Pons (tissue), 1 donor: Measurements from ENCODE around the gene NIT1.

Experiments used
- DNase-seq: peaks from one replicate; pipeline ENCODE4 v3.0.0-alpha.2; 2016; ENCODE audit warnings: low spot score

Gene NIT1

GRCh38 chr1:161083748-161084596 lies 33.9 kb upstream of the NIT1 start:
- no peak for DNase-seq

- no peak for DNase-seq
Observed at GRCh38 chr1:161084597-161084988, 33.3 kb upstream of the NIT1 start.

- no peak for DNase-seq
Observed at GRCh38 chr1:161085165-161085564, 32.7 kb upstream of the NIT1 start.

DNA sequence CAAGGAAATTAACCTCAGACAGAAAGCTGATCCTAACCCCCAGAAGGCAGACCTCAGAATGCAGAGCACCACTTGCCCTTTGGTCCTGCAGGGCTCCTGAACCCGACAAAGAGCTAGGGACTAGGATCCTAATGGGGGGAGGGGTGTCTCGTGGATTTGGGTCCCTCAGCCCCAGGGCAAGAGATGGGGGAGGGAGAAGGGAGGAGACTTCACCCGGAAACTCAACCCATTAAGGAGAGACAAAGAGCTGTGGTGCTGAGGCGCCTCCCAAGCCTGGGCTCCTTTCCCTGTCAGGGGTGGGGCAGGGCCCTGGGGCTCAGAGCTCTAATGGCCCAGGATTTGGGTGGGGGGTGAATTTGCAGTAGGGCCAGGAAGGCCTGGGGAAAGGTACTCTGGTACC lies 31.4 kb upstream of the NIT1 start:
- no peak for DNase-seq

GRCh38 chr1:161088587-161089110 lies 29.3 kb upstream of the NIT1 start:
- DNase-seq: no peak

- no peak for DNase-seq
Observed at GRCh38 chr1:161089251-161089924, 28.5 kb upstream of the NIT1 start, which contains the start of gene NECTIN4. TSS of gene NECTIN4 (minus strand) at chr1:161089558. CDS start at chr1:161089296, 262 bp downstream.

DNA sequence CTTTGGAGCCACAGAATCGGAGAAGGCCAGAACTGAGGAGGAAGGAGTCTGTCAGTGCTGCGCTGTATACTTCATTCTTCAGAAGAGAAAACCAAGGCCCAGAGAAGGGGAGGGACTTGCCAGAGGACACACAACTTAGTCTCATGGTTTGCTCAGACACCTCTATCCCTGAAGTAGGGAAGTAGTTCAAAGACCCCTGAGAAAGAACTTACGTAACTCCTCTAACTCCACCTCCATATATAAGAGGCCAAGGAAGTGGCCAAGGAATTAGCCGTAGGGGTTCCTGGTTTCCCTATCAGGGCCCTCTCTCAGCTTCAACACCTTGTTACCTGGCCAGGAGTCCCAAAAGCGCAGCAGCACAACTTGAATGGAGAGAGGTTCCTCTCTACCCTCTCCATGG lies 28.0 kb upstream of the NIT1 start:
- DNase-seq: no peak

DNA sequence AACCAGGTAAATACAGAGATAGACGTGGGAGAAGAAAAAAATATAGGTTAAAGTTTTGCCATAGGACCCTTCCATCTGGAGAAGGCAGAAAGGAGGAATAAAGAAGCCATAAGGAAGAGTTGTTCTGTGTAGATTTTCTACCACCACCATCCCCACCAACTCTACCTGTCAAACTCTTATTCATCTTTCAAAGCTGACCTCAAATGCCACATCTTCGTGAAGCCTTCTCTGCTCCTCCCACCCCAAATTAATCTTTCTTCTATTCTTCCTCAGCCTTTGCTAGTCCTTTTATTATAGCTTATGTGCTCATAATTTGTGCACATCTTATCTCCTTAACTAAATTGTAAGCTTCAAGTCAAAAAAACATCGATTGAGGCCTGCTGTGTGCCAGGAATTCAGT lies 27.3 kb upstream of the NIT1 start:
- DNase-seq: no peak

DNA sequence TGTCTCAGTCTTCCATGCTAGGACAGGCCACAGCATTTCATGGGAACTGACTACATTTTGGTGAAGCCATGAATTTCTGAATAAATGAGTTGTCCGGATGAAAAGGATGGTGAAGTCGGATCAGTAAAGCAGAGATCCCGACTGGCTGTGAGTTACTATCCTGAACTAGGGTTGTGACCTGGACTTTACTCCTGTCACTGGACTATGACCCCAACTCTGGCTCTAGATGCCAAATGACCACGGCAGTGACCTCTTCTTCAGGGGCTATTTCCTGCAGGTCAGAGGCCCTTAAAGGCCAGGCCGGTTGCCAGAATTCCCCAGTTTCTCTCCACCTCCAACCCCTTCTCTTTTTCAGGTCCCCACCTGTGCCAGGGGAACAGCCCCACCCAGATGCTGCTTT lies 26.8 kb upstream of the NIT1 start:
- DNase-seq: no peak

DNA sequence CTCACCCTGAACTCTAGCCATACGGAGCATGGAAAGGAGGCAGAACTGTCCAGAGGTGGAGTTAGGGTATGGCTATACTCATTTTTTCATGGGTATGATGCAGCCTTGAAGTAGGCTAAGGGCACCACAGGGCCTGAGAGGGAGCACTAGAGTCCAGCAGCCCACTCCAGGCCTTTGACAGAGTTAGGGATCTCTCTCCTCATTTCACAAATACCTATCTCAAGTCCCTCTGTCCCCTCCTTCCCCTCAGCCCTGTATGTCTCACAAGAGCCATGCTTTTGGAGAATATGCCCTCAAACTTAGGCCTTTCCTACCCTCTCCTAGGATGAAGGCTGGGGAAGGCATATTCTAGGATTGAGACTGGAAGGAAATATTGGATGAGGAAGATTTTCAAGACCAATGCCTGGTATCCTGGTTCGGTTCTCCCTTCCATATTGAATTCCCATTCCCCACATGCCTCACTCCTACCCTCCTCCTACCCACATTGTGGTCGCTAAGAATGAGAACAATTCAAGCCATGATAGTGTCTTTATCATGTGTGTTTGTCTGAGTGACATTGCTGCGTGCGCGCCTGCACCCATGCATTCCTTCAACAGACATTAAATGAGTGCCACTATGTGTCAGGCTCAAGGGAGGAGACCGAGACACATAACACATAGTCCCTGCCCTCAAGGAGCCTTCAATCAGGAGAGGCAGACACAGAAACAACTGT lies 26.0 kb upstream of the NIT1 start:
- no peak for DNase-seq

DNA sequence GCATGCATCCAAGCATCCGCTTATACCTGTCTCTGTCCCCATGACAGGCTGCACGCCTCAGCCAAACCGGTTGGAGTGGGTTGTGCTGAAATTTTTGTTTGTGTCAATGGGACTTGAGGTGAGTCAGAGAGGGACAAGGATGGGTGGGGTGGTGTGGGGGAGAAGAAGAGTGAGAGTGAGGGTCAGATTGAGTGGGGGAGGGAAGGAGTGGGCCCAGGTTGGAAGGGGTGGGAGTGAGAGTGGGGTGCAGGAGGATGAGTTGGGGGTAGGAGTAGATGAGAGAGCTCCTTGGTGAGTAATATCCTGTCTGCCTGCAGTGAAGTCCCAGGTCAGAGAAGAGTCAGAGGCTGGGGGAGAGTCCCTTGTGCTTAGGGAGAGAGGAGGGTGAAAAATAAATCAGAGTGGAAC lies 25.3 kb upstream of the NIT1 start:
- no peak for DNase-seq

DNA sequence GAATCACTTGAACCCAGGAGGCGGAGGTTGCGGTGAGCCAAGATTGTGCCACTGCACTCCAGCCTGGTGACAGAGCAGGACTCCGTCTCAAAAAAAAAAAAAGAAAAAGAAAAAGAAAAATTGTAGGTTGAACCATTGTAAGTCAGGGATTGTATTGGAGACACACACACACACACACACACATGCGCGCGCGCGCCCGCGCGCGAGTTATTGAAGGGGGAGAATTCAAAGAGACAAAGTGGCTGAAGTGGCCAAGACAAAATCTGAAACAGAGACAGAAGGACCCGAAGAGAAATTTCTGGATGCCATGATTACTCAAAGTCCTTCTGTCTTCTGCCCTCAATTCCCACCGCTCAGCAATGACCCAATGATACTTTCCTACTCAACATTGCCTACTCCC lies 23.4 kb upstream of the NIT1 start:
- no peak for DNase-seq

DNA sequence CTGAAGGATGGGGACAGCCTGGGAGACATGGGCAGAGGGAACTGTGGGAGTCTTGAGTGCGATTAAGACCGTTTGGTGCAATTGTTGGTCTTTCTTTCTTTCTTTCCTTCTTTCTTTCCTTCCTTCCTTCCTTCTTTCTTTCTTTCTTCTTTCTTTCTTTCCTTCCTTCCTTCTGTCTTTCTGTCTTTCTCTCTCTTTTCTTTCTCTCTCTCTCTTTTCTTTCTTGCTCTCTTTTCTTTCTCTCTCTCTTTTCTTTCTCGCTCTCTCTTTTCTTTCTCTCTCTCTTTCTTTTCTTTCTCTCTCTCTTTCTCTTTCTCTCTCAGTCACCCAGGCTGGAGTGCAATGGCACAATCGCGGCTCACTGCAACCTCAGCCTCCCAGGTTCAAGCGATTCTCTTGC lies 22.7 kb upstream of the NIT1 start:
- no peak for DNase-seq

DNA sequence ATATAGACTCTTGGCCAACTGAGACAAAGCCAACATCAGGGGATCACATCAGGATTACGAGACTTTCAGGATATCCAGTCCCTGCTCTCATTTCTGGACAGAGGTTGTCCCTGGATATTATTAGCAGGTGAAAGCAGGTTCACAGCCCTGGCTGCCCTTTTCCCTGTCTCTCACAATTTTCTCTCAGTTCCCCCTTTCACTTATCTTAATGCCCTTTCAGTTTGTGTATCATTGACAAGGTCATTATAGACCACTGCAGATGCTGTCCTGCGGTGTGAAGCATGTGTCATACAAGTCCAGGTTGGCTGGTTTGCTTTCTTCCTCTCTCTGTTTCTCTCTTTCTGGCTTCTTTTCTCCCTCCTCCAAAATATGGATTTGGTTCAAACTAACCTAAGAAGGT lies 21.9 kb upstream of the NIT1 start:
- no peak for DNase-seq

DNA sequence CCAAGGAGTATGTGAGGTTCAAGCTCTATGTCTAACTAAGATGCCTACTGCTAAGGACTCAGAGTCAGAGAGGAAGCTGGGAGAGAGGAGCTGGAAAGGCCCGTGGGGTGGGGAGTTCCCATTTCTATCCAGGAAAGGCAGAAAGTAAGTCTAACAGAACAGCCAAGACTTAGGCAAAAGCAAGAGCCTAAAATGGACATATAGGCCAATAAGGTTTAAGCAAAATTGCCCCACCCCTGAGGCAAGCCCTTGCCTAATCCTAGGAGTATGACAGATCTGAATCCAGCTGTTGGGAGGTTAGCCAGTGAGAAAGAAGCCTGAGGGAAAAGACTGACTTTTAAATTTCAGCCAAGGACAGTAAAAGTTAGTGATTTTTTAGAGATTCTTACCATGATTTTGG lies 21.4 kb upstream of the NIT1 start:
- DNase-seq: no peak

GRCh38 chr1:161098210-161099068 lies 19.5 kb upstream of the NIT1 start, which contains the start of gene KLHDC9:
TSS of gene KLHDC9 (plus strand) at chr1:161098361. CDS start at chr1:161098536, 175 bp downstream.
- no peak for DNase-seq

- no peak for DNase-seq
Observed at GRCh38 chr1:161099090-161099802, 18.7 kb upstream of the NIT1 start.

GRCh38 chr1:161100556-161100955 lies 17.3 kb upstream of the NIT1 start:
- no peak for DNase-seq

DNA sequence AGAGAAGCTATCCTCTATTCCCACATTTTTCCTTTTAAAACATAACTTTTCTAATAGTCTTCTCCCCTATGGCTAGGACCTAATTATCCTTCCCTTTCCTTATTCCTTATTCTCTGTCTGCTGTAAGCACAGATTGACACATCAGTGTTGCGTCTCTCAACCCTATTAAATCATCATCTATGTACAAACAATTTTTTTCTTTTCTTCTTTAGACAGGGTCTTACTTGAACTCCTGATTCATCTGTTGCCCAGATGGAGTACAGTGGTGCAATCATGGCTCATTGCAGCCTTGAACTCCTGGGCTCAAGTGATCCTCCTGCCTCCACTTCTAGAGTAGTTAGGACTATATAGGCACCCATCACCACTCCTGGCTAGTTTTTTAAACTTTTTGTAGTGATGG lies 11.5 kb upstream of the NIT1 start:
- DNase-seq: no peak

- no peak for DNase-seq
Observed at GRCh38 chr1:161111117-161111516, 6.8 kb upstream of the NIT1 start.

DNA sequence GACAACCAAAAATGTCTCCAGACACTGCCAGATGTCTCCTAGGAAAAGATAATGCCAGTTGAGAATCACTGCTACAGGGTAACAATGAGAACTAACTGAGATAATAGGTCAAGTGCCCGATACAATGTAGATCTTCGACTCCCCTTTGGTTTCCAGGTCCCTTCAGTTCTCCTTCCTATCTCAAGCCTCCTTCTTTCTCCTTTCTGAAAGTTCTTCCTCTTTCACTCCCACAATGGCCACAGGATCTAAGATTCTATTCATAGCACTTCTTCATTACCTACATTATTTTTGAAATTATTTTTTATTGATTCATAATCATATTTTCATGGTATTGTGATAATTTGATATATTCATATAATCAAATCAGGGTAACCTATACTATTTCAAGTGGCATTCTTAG lies 6.4 kb upstream of the NIT1 start:
- DNase-seq: no peak
